ENCODE measurements around the gene NBPF3.
A peak's percentile ranks its signal among the peaks of the same experiment; 100 is the strongest.

NBPF3 gene

DNA sequence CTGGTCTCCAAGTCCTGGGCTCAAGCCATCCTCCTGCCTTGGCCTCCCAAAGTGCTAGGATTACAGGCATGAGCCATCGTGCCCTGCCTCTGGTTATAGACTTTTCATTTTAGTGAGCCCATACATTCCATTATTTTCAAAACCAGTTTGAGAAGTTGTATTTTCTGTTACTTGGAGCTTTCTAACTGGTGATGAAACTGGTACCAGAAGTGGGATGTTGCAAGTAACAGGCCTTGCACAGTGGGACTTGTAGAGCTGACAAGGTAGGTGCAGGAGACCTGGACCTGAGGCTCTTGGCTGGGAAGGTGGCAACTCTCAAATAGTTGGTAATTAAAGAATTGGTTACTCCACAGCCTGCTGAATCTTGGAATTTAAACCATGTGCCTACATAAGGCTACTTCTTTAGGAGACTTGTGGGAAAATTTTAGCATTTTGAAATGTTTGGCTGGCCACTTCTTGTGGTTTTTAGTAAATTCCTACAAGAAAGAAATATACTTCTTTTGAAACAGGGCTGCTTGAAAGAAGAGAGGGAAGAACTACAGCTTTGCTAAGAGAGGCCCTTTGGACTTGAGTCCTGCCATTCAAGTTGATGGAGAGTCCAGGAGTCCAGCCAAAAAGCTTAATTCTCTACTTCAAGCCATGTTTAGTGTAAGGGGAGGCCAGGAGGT lies 59.5 kb downstream of the NBPF3 start:
- TF ChIP-seq CTCF (IDR thresholded peaks at IDR 0.05; ENCODE audit: low read depth, low read length), result no peak
- no peak overlapping the region for H3K4me3 ChIP-seq (replicated peaks in 1 of 2; ENCODE audit: low read depth in 2 of 2, low read length in 2 of 2)
- peak; percentile 11 to 26 for DNase-seq (ENCODE audit: low read depth in 2 of 2)

- DNase-seq (ENCODE audit: low read depth in 2 of 2), result no peak
- H3K4me3 ChIP-seq (replicated peaks in 1 of 2; ENCODE audit: low read depth in 2 of 2, low read length in 2 of 2), result no peak overlapping the region
- TF ChIP-seq CTCF (IDR thresholded peaks at IDR 0.05; ENCODE audit: low read depth, low read length), result no peak
Observed at GRCh38 chr1:21503706-21504377, 63.9 kb downstream of the NBPF3 start.

DNA sequence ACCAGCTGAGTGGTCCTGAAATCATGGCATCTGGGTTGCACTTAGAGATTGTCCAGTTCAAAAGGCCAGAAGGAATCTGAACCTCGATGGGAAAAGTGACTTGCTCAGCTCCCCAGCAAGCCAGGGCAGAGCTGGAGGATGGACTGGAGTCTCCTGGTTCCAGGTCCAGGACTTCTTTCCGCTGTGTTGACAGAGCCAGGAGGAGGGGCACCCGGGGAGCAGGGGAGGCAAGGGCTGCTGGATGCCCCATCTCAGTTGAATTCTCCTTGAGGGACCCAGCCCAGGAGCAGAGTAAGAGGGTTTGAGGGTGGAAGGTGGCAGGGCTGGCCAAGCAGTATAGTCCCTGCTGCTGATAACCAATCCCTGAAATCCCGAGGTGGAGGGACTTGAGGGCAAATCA lies 66.9 kb downstream of the NBPF3 start:
- H3K4me3 ChIP-seq (replicated peaks in 1 of 2; ENCODE audit: low read depth in 2 of 2, low read length in 2 of 2), result no peak overlapping the region
- TF ChIP-seq CTCF (IDR thresholded peaks at IDR 0.05; ENCODE audit: low read depth, low read length), result no peak
- DNase-seq (ENCODE audit: low read depth in 2 of 2), result no peak

DNA sequence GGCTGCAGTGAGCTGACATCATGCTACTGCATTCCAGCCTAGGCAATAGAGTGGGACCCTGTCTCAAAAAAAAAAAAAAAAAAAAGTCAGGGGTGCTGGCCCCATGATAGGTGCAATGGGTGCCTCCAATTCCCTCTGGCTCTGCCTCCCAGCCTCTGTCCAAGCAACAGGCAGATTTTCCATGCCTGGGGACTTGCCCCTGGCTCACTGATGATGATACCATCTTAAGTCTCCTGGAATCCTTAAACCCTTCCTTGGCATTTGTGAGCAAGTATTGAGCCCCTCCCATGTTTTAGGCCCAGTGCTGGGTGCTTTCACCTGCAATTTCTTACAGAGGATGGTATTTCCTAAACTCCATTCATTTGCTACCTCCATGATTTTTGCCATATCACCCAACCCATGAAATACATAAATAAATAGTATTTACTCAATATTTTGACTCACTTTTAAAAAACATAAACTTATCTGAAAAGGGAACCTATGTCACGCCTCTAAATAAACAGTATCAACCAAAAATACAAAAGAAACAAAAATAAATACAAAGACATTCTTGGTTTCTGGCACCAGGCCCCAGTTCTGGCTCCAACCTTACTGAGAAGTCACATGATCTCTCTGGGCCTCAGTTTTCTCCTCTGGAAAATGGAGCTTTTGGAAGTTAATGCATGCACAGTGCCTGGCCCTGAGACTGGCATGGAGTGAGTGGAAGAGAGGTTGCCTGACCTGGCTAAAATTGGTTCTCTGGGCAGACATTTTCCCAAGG lies 67.8 kb downstream of the NBPF3 start:
- no peak for TF ChIP-seq CTCF (IDR thresholded peaks at IDR 0.05; ENCODE audit: low read depth, low read length)
- DNase-seq (ENCODE audit: low read depth in 2 of 2), result no peak
- no peak overlapping the region for H3K4me3 ChIP-seq (replicated peaks in 1 of 2; ENCODE audit: low read depth in 2 of 2, low read length in 2 of 2)

DNA sequence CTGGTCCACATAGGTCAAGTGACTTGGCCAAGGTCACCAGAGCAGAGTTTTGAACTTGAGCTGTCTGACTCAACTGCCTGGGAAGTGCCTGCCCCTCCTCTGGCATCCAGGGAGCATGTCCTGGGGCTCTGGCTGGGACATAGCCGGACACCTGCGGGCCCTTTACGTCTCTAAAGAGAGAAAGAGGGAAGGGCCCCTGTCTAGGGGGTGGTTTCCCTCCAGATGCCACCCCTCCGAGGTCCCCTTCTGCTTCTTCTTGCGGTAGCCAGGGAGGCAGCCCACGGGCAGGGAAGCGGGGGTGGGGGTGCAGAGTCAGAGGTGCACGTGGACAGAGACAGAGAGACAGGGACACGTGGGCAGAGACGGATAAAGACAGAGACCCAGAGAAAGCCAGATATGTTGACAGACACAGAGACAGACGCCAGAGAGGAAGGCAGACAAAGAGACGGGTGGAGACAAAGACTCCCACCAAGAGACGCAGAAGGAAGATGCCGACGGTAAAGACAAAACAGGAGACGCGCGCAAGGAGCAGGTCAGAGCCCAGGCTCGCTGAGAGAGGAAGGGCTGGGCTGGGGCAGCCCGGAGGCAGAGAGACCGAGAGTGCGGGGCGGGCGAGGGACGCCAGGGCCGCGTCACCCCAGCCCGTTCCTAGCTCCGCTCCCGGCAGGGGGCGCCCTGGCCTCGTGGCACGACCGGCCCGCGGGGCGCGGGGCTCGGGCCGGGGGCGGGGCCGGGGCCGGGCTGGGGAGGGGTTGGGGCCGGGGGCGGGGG lies 68.8 kb downstream of the NBPF3 start:
- peak; percentile 45 for TF ChIP-seq CTCF (IDR thresholded peaks at IDR 0.05; ENCODE audit: low read depth, low read length)
- peak; percentile 50 to 55 for DNase-seq (ENCODE audit: low read depth in 2 of 2)
- H3K4me3 ChIP-seq (replicated peaks in 1 of 2; ENCODE audit: low read depth in 2 of 2, low read length in 2 of 2), result peak overlapping the region in 1 of 2 donors; percentile 27

- peak in 1 of 2 donors; percentile 12 for DNase-seq (ENCODE audit: low read depth in 2 of 2)
- H3K4me3 ChIP-seq (replicated peaks in 1 of 2; ENCODE audit: low read depth in 2 of 2, low read length in 2 of 2), result peak within 1 kb of the TSS; percentile 37 to 55
- no peak for TF ChIP-seq CTCF (IDR thresholded peaks at IDR 0.05; ENCODE audit: low read depth, low read length)
Observed at GRCh38 chr1:21509351-21510112, 69.6 kb downstream of the NBPF3 start, which contains the start of gene ALPL. TSS of gene ALPL (plus strand) at chr1:21509423. CDS start at chr1:21554082, 44,659 bp downstream.

Measured in cardiac fibroblast (primary cell).